CD14-positive monocyte (primary cell): ENCODE measurements around the gene ABCB6. TPM values are rescaled to one million over a fixed set of nuclear protein-coding genes. Genes with fewer than 3 reads are reported as not detected.

ENCODE experiments used
- DNase-seq, 3 donors: peaks; one replicate each; pipeline ENCODE4 v3.0.0-alpha.2; 2011 to 2022
- H2AFZ ChIP-seq: 2 replicates; pipeline ENCODE4 v1.6.0; 2012; ENCODE audit warnings: mild to moderate bottlenecking, low read depth, low read length, inconsistent platforms; ENCODE audit not compliant: insufficient read depth, poor library complexity, severe bottlenecking
- H3K27ac ChIP-seq, 2 donors: 1 replicate in 1 of 2; 2 replicates in 1 of 2; pipeline ENCODE4 v1.5.1; 2012 to 2013; ENCODE audit warnings: low read length in 2 of 2, control low read depth in 1 of 2, inconsistent platforms in 1 of 2, low read depth in 1 of 2, mild to moderate bottlenecking in 1 of 2
- H3K27me3 ChIP-seq, 2 donors: one replicate each; pipeline versions ENCODE4 v1.6.0 to v1.6.1; 2011 to 2013; ENCODE audit warnings: low read length in 2 of 2; ENCODE audit not compliant: control insufficient read depth in 2 of 2, insufficient read depth in 2 of 2
- H3K36me3 ChIP-seq, 2 donors: replicated peaks in 1 of 2; 1 replicate in 1 of 2; 2 replicates in 1 of 2; pipeline versions ENCODE4 v1.5.1 to v1.6.1; 2012 to 2013; ENCODE audit warnings: low read length in 2 of 2, control low read depth in 1 of 2, inconsistent platforms in 1 of 2, mild to moderate bottlenecking in 1 of 2; ENCODE audit not compliant: insufficient read depth in 2 of 2, control insufficient read depth in 1 of 2
- H3K4me1 ChIP-seq, 2 donors: 1 replicate in 1 of 2; 2 replicates in 1 of 2; pipeline versions ENCODE4 v1.5.1 to v1.6.1; 2012 to 2013; ENCODE audit warnings: low read length in 2 of 2, control low read depth in 1 of 2, inconsistent platforms in 1 of 2, mild to moderate bottlenecking in 1 of 2, moderate library complexity in 1 of 2; ENCODE audit not compliant: insufficient read depth in 2 of 2, control insufficient read depth in 1 of 2
- H3K4me2 ChIP-seq: replicated peaks from 2 replicates; pipeline ENCODE3; 2012; ENCODE audit warnings: low read length, moderate library complexity, mild to moderate bottlenecking; ENCODE audit not compliant: poor library complexity, severe bottlenecking; ENCODE audit errors: extremely low read depth
- H3K4me3 ChIP-seq, 3 experiments: fragments of 200-600 bp in 1 of 3; sonication (generic) in 1 of 3; replicated peaks in 1 of 3; 1 replicate in 2 of 3; 2 replicates in 1 of 3; pipeline ENCODE4 v1.5.1; 2011 to 2013; ENCODE audit warnings: low read length in 3 of 3, mild to moderate bottlenecking in 3 of 3, control low read depth in 2 of 3, low read depth in 2 of 3, inconsistent platforms in 1 of 3, moderate library complexity in 1 of 3
- H3K79me2 ChIP-seq: 2 replicates; pipeline ENCODE4 v1.6.0; 2012; ENCODE audit warnings: mild to moderate bottlenecking, control low read depth, inconsistent platforms, low read length, moderate library complexity; ENCODE audit not compliant: insufficient read depth
- H3K9ac ChIP-seq: 2 replicates; pipeline ENCODE4 v1.6.0; 2017; ENCODE audit warnings: low read length, mild to moderate bottlenecking; ENCODE audit not compliant: insufficient read depth, poor library complexity, severe bottlenecking
- H3K9me3 ChIP-seq, 2 donors: replicated peaks in 1 of 2; 1 replicate in 1 of 2; 2 replicates in 1 of 2; pipeline versions ENCODE4 v1.5.1 to v1.6.1; 2012 to 2013; ENCODE audit warnings: low read length in 2 of 2, control low read depth in 1 of 2; ENCODE audit not compliant: control insufficient read depth in 1 of 2, insufficient read depth in 1 of 2
- H4K20me1 ChIP-seq: 2 replicates; pipeline ENCODE4 v1.6.0; 2012; ENCODE audit warnings: mild to moderate bottlenecking, low read length, control low read depth, moderate library complexity; ENCODE audit not compliant: insufficient read depth
- H3K27ac Mint-ChIP-seq, 7 donors: one replicate each; pipeline ENCODE4 v1.8.0; 2020; ENCODE audit warnings: mild to moderate bottlenecking in 7 of 7, mixed read lengths in 7 of 7, moderate library complexity in 6 of 7, inconsistent platforms in 2 of 7
- H3K27me3 Mint-ChIP-seq, 3 donors: one replicate each; pipeline ENCODE4 v1.8.0; 2021 to 2022; ENCODE audit warnings: low read depth in 3 of 3, mild to moderate bottlenecking in 3 of 3, mixed read lengths in 3 of 3, moderate library complexity in 3 of 3, inconsistent platforms in 1 of 3
- H3K36me3 Mint-ChIP-seq, 2 donors: one replicate each; pipeline ENCODE4 v1.8.0; 2020; ENCODE audit warnings: mixed read lengths in 2 of 2, inconsistent platforms in 1 of 2, mild to moderate bottlenecking in 1 of 2
- H3K4me1 Mint-ChIP-seq: one replicate; pipeline ENCODE4 v1.8.0; 2020; ENCODE audit warnings: mild to moderate bottlenecking, mixed read lengths
- H3K4me3 Mint-ChIP-seq, 2 donors: one replicate each; pipeline ENCODE4 v1.8.0; 2020; ENCODE audit warnings: mild to moderate bottlenecking in 2 of 2, mixed read lengths in 2 of 2, moderate library complexity in 1 of 2
- H3K9me3 Mint-ChIP-seq, 7 donors: one replicate each; pipeline ENCODE4 v1.8.0; 2020 to 2022; ENCODE audit warnings: mixed read lengths in 7 of 7, mild to moderate bottlenecking in 6 of 7, moderate library complexity in 6 of 7, inconsistent platforms in 2 of 7
- WGBS: methylation state at CpG from one replicate; pipeline ENCODE4 v1.1.5; 2013; ENCODE audit warnings: missing lambda C conversion rate; ENCODE audit not compliant: insufficient coverage; 5-methylcytosine and 5-hydroxymethylcytosine counted together
- intact Hi-C, 2 donors: fragments of 100-400 bp; cut with micrococcal nuclease; formaldehyde crosslinking; loops; one replicate each; pipeline versions ENCODE4 v1.15.0 to v1.15.1; 2023
- polyA plus RNA-seq, 3 donors: library from polyadenylated mRNA; depleted of rRNA in 1 of 3; unstranded in 2 of 3; stranded (reverse) in 1 of 3; fragments of 300-500 nt in 2 of 3; fragments of >200 nt in 1 of 3; fragmentation: Illumina TruSeq in 2 of 3; gene quantifications; 1 replicate in 2 of 3; 2 replicates in 1 of 3; pipeline ENCODE4 v1.2.3, GENCODE V29; 2012 to 2021
- TF ChIP-seq, protein P1 (sequence below): fragments of 200-600 bp; IDR thresholded peaks from one replicate; pipeline ENCODE4 v1.8.0; 2022; ENCODE audit warnings: antibody characterized with exemption, mild to moderate bottlenecking

Gene ABCB6
- polyA plus RNA-seq, 3 donors, result 0.28 to 4.8 (median 0.58) TPM

DNA sequence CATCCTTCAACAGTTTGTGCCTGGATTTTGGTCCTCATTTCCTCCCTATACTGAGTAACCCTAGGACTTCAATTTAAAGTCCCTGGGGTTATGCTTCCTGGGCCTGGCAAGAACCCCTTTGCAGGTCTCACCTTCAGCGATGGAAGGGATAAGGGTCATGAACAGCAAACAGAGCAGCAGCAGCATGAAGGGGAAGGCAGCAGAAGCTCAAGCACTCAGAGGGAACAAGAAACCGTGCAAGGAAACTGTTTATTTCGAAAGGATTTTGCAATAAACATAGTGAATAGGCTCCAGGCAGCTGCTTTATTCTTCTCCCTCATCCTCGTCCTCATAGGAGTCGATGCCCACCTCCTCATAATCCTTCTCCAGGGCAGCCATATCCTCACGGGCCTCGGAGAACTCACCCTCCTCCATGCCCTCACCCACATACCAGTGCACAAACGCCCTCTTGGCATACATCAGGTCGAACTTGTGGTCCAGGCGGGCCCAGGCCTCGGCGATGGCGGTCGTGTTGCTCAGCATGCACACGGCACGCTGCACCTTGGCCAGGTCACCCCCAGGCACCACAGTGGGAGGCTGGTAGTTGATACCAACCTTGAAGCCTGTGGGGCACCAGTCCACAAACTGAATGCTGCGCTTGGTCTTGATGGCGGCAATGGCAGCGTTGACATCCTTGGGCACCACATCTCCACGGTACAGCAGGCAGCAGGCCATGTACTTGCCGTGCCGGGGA, 31.5 kb upstream of the ABCB6 start:
- Histone ChIP-seq H3K79me2 (peaks cover 89% of the 10 kb centered on the region), H3K9ac (peak overlapping the region; percentile 50), H3K4me1 (peaks cover 77 to 91% of the 10 kb centered on the region in 2 donors), H3K9me3 (no peaks in the 10 kb centered on the region), H3K4me3 (peak overlapping the region; percentile 19 to 96 (median 25)), H3K36me3 (peaks cover 19 to 35% of the 10 kb centered on the region in 2 donors), H3K27ac (peak overlapping the region; percentile 80 to 90), H4K20me1 (peaks cover 30% of the 10 kb centered on the region), H3K4me2 (peak overlapping the region; percentile 82), H2AFZ (no peak overlapping the region), H3K27me3 (no peaks in the 10 kb centered on the region)
- H3K4me1 Mint-ChIP-seq, result peaks cover 71% of the 10 kb centered on the region
- WGBS, result 66% methylated on average over 20 of the region's 22 CpGs
- peaks cover 28 to 47% of the 10 kb centered on the region in 2 donors for H3K36me3 Mint-ChIP-seq
- H3K4me3 Mint-ChIP-seq, result peak overlapping the region; percentile 88 to 90
- intact Hi-C loops, result loop anchor here (5.0 kb wide), 2 partner anchors 33 to 73 kb away; partner anchors contain the start of genes ABCB6 (in 2 of the 2), CNPPD1 (in 1 of the 2) and RETREG2 (in 1 of the 2)
- TF ChIP-seq, protein P1, sequence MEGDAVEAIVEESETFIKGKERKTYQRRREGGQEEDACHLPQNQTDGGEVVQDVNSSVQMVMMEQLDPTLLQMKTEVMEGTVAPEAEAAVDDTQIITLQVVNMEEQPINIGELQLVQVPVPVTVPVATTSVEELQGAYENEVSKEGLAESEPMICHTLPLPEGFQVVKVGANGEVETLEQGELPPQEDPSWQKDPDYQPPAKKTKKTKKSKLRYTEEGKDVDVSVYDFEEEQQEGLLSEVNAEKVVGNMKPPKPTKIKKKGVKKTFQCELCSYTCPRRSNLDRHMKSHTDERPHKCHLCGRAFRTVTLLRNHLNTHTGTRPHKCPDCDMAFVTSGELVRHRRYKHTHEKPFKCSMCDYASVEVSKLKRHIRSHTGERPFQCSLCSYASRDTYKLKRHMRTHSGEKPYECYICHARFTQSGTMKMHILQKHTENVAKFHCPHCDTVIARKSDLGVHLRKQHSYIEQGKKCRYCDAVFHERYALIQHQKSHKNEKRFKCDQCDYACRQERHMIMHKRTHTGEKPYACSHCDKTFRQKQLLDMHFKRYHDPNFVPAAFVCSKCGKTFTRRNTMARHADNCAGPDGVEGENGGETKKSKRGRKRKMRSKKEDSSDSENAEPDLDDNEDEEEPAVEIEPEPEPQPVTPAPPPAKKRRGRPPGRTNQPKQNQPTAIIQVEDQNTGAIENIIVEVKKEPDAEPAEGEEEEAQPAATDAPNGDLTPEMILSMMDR, result no peak
- peak in 2 of 3 donors; percentile 27 to 57 for DNase-seq
- peaks cover 0 to 3% (median 0%) of the 10 kb centered on the region in 3 donors for H3K27me3 Mint-ChIP-seq
- no peaks in the 10 kb centered on the region for H3K9me3 Mint-ChIP-seq
- peak overlapping the region; percentile 84 to 95 (median 93) for H3K27ac Mint-ChIP-seq

DNA sequence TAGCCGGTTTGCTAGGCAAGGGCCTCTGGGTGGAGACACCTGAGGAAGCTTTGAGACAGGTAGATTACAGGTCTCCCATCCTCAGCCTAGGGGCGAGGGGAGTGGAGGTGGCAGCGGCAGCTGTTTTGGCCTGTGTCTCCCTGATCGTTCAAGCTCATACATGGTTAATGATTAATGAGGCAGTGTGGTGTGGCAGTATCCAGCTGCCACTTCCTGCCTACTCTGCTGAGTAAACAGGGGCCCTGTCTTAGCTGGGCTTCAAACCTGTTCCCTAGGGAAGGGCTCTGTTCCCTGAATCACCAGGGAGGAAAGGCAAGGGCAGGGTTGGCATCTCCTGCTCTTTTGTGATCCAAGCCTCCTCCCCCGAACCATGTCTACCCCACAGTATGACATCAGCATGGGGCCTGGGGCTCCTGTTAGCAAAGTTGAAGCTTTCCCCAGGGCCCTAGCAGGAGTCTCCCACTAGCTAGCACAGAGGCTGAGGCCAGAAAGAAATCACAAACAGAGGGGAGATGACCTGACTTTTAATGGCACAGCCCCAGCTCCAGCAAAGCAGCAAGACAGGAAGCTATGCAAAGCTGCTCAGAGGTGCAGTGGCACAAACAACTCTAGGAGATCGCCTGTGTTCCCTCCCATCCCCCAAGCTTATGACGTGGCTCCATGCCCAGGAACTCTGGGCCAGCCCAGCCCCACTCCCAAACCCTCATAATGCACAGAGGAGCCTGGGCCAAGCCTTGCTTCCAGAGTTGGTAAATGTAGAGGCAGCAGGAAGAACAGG, 30.6 kb upstream of the ABCB6 start:
- peak overlapping the region; percentile 84 to 95 (median 93) for H3K27ac Mint-ChIP-seq
- peaks cover 0 to 3% (median 0%) of the 10 kb centered on the region in 3 donors for H3K27me3 Mint-ChIP-seq
- Histone ChIP-seq H3K4me2 (peak overlapping the region; percentile 82), H3K4me3 (peak overlapping the region; percentile 19 to 96 (median 25)), H3K27me3 (no peaks in the 10 kb centered on the region), H2AFZ (no peak overlapping the region), H3K9me3 (no peaks in the 10 kb centered on the region), H3K9ac (peak overlapping the region; percentile 50), H4K20me1 (peaks cover 30% of the 10 kb centered on the region), H3K79me2 (peaks cover 89% of the 10 kb centered on the region), H3K27ac (peak overlapping the region; percentile 80 to 90), H3K36me3 (peaks cover 19 to 35% of the 10 kb centered on the region in 2 donors), H3K4me1 (peaks cover 80 to 96% of the 10 kb centered on the region in 2 donors)
- DNase-seq, result peak in 2 of 3 donors; percentile 26 to 51
- H3K36me3 Mint-ChIP-seq, result peaks cover 28 to 47% of the 10 kb centered on the region in 2 donors
- intact Hi-C loops, result loop anchor here in 1 of 2 donors (2.0 kb wide), 1 partner anchor 19 kb away; no protein-coding TSS in a partner anchor
- 0% methylated on average over 1 of the region's 7 CpGs for WGBS
- H3K9me3 Mint-ChIP-seq, result no peaks in the 10 kb centered on the region
- peak overlapping the region; percentile 88 to 90 for H3K4me3 Mint-ChIP-seq
- peaks cover 72% of the 10 kb centered on the region for H3K4me1 Mint-ChIP-seq
- TF ChIP-seq, protein P1, result no peak
